ENCODE measurements around the gene PRRC1.

DNA sequence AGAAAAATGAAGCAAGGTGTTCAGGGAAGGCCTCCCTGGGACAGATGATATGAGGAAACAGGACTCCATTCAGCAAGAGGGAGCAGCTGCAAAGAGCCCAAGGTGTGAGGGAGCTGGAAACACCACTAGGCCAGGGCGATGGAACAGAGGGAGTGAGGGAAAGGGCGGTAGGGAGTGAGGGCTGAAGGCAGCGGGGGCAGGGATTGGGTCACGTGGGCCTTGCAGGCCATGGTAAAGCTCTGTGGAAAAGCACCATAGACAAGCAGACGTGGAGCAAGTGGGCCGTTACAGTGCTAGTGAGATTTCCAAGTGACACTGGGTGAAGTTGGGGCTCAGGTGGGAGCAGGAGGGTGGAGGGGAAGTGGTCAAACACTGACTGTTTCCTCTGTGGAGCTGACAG, 10.8 kb upstream of the PRRC1 start:
- TF ChIP-seq, protein P1, sequence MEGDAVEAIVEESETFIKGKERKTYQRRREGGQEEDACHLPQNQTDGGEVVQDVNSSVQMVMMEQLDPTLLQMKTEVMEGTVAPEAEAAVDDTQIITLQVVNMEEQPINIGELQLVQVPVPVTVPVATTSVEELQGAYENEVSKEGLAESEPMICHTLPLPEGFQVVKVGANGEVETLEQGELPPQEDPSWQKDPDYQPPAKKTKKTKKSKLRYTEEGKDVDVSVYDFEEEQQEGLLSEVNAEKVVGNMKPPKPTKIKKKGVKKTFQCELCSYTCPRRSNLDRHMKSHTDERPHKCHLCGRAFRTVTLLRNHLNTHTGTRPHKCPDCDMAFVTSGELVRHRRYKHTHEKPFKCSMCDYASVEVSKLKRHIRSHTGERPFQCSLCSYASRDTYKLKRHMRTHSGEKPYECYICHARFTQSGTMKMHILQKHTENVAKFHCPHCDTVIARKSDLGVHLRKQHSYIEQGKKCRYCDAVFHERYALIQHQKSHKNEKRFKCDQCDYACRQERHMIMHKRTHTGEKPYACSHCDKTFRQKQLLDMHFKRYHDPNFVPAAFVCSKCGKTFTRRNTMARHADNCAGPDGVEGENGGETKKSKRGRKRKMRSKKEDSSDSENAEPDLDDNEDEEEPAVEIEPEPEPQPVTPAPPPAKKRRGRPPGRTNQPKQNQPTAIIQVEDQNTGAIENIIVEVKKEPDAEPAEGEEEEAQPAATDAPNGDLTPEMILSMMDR (IDR thresholded peaks at IDR 0.05) = no peak
- TF ChIP-seq EZH2phosphoT487 (IDR thresholded peaks at IDR 0.05; ENCODE audit: borderline replicate concordance, low read depth) = no peak
- TF ChIP-seq YY1 (IDR thresholded peaks at IDR 0.05; ENCODE audit: low read depth) = no peak
- no peak for TF ChIP-seq RAD21 (IDR thresholded peaks at IDR 0.05; ENCODE audit: low read length)
- TF ChIP-seq MAX (IDR thresholded peaks at IDR 0.05; ENCODE audit: low read depth) = no peak
- TF ChIP-seq TEAD4 (IDR thresholded peaks at IDR 0.05; ENCODE audit: borderline replicate concordance, insufficient read depth) = no peak
- no peak for TF ChIP-seq RFX5 (IDR thresholded peaks at IDR 0.05; ENCODE audit: low read length)
- TF ChIP-seq SMC3 (IDR thresholded peaks at IDR 0.05; ENCODE audit: low read depth, low read length) = no peak
- no peak for TF ChIP-seq CHD2 (IDR thresholded peaks at IDR 0.05; ENCODE audit: low read length, partially characterized antibody)
- TF ChIP-seq EP300 (IDR thresholded peaks at IDR 0.05; ENCODE audit: borderline replicate concordance in 1 of 2, low read depth in 1 of 2, low read length in 1 of 2) = no peak
- no peak for TF ChIP-seq JUND (IDR thresholded peaks at IDR 0.05)
- TF ChIP-seq POLR2AphosphoS5 (IDR thresholded peaks at IDR 0.05; ENCODE audit: low read depth, low read length) = no peak
- TF ChIP-seq RXRA (IDR thresholded peaks at IDR 0.05; ENCODE audit: borderline replicate concordance, low read depth) = no peak

Measured in SK-N-SH (cell line).